Measurements from ENCODE around the gene WNT11. TPM values are rescaled to one million over a fixed set of nuclear protein-coding genes. Genes with fewer than 3 reads are reported as not detected.

Gene WNT11
- polyA plus RNA-seq, 1 of the 3 experiments (the other 2 are of a cell fraction), result 0.43 TPM

- WGBS (ENCODE audit: low lambda C conversion rate), result 83% methylated on average over 1 of the region's 6 CpGs
- no peak overlapping the region for H3K9ac ChIP-seq
- no peaks in the 10 kb centered on the region for H3K27me3 ChIP-seq (ENCODE audit: insufficient read depth)
- no peaks in the 10 kb centered on the region for H4K20me1 ChIP-seq (ENCODE audit: insufficient read depth)
- ChIA-PET CTCF (interaction anchor here (1.4 kb wide), 2 partner anchors 10 to 42 kb away, joined by 3 to 4 read pairs; no protein-coding TSS in a partner anchor), POLR2A (no interaction called here)
- peaks cover 0 to 24% of the 10 kb centered on the region in 2 experiments; a peak in 2 of 4 replicates for H3K4me1 ChIP-seq (ENCODE audit: control insufficient read depth in 1 of 2, insufficient read depth in 2 of 2, low read depth in 1 of 2, low read length in 1 of 2)
- H3K4me3 ChIP-seq (ENCODE audit: low read depth in 2 of 2, low read length in 1 of 2), result no peak overlapping the region
- H3K79me2 ChIP-seq (ENCODE audit: insufficient read depth), result no peaks in the 10 kb centered on the region
- H3K36me3 ChIP-seq (replicated peaks in 1 of 2; ENCODE audit: control insufficient read depth in 1 of 2, insufficient read depth in 2 of 2, low read length in 1 of 2), result no peaks in the 10 kb centered on the region
- TF ChIP-seq RFX5 (IDR thresholded peaks at IDR 0.05; ENCODE audit: low read length) (no peak), EP300 (IDR thresholded peaks at IDR 0.05; ENCODE audit: borderline replicate concordance in 1 of 2, low read depth in 1 of 2, low read length in 1 of 2) (no peak), PBX3 (IDR thresholded peaks at IDR 0.05) (no peak), NRF1 (IDR thresholded peaks at IDR 0.05; ENCODE audit: low read depth, low read length) (no peak), GABPA (IDR thresholded peaks at IDR 0.05; ENCODE audit: low read depth) (no peak), TCF12 (IDR thresholded peaks at IDR 0.05) (no peak), USF2 (IDR thresholded peaks at IDR 0.05; ENCODE audit: borderline replicate concordance, low read depth, low read length) (no peak), FOXM1 (IDR thresholded peaks at IDR 0.05; ENCODE audit: low read depth) (no peak), CTCF (IDR thresholded peaks at IDR 0.05) (no peak)
- no peak overlapping the region for H3K27ac ChIP-seq (ENCODE audit: low read depth in 2 of 2, low read length in 1 of 2)
- DNase-seq, result no peak
- no peak overlapping the region for H3K4me2 ChIP-seq
- no peaks in the 10 kb centered on the region for H3K9me2 ChIP-seq
- no peak overlapping the region for H2AFZ ChIP-seq (ENCODE audit: low read depth)
- H3K9me3 ChIP-seq, result no peaks in the 10 kb centered on the region
- H3F3A ChIP-seq (replicated peaks; ENCODE audit: insufficient read depth), result no peaks in the 10 kb centered on the region
These were observed 40.0 kb downstream of the WNT11 start for GRCh38 chr11:76166314-76166713.

- Histone ChIP-seq H3K27ac (ENCODE audit: low read depth in 2 of 2, low read length in 1 of 2) (no peak overlapping the region), H4K20me1 (ENCODE audit: insufficient read depth) (no peaks in the 10 kb centered on the region), H3K27me3 (ENCODE audit: insufficient read depth) (no peaks in the 10 kb centered on the region), H3K36me3 (replicated peaks in 1 of 2; ENCODE audit: control insufficient read depth in 1 of 2, insufficient read depth in 2 of 2, low read length in 1 of 2) (no peaks in the 10 kb centered on the region), H3K79me2 (ENCODE audit: insufficient read depth) (no peaks in the 10 kb centered on the region), H3K9me2 (no peaks in the 10 kb centered on the region), H3K9me3 (no peaks in the 10 kb centered on the region), H3K4me2 (no peak overlapping the region), H3K9ac (no peak overlapping the region), H3K4me1 (ENCODE audit: control insufficient read depth in 1 of 2, insufficient read depth in 2 of 2, low read depth in 1 of 2, low read length in 1 of 2) (peaks cover 0 to 36% of the 10 kb centered on the region in 2 experiments; a peak in 2 of 4 replicates), H3K4me3 (ENCODE audit: low read depth in 2 of 2, low read length in 1 of 2) (no peak overlapping the region), H3F3A (replicated peaks; ENCODE audit: insufficient read depth) (no peaks in the 10 kb centered on the region), H2AFZ (ENCODE audit: low read depth) (no peak overlapping the region)
- ChIA-PET CTCF (interaction anchor here (1.4 kb wide), 2 partner anchors 9 to 43 kb away, joined by 3 to 4 read pairs; no protein-coding TSS in a partner anchor), POLR2A (no interaction called here)
- WGBS (ENCODE audit: low lambda C conversion rate), result 90% methylated on average over 45 of the region's 50 CpGs
- no peak for TF ChIP-seq JUND (IDR thresholded peaks at IDR 0.05)
- TF ChIP-seq REST (IDR thresholded peaks at IDR 0.05; ENCODE audit: low read depth, low read length), result no peak
- TF ChIP-seq MEF2A (IDR thresholded peaks at IDR 0.05; ENCODE audit: borderline replicate concordance, low read depth), result no peak
- TF ChIP-seq GATA2 (CRISPR knock-in tag; IDR thresholded peaks at IDR 0.05), result no peak
- no peak for TF ChIP-seq USF2 (IDR thresholded peaks at IDR 0.05; ENCODE audit: borderline replicate concordance, low read depth, low read length)
- TF ChIP-seq EP300 (IDR thresholded peaks at IDR 0.05; ENCODE audit: borderline replicate concordance in 1 of 2, low read depth in 1 of 2, low read length in 1 of 2), result no peak
- no peak for DNase-seq
These were observed 41.2 kb downstream of the WNT11 start for GRCh38 chr11:76164861-76165751.
